HG02938 (cell line): ENCODE data around the gene CREB3L1.

ENCODE experiments used
- ATAC-seq: cut with Tn5 transposase; IDR thresholded peaks from one replicate; pipeline ENCODE4 v1.9.1; 2021; ENCODE audit warnings: mild to moderate bottlenecking, moderate library complexity; ENCODE audit not compliant: unreplicated experiment

The CREB3L1 gene

DNA sequence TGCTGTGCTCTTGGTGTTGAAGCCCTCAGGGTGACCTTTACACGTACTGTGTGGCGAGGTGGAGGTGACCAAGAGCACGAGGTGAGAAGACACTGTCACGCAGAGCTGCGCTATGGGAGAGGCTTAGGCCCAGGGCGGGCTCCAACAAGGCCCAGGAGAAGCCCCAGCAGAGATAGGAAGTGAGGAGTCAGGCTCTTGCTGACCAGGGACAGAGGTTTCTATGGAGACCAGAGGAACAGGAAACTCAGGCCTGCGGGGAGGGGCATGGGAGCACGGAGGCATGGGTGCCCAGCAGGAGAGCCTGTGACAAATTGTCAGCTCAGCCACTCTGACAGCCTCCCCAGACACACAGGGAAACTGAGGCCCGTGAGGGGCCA, 85.6 kb downstream of the CREB3L1 start:
- ATAC-seq = no peak

DNA sequence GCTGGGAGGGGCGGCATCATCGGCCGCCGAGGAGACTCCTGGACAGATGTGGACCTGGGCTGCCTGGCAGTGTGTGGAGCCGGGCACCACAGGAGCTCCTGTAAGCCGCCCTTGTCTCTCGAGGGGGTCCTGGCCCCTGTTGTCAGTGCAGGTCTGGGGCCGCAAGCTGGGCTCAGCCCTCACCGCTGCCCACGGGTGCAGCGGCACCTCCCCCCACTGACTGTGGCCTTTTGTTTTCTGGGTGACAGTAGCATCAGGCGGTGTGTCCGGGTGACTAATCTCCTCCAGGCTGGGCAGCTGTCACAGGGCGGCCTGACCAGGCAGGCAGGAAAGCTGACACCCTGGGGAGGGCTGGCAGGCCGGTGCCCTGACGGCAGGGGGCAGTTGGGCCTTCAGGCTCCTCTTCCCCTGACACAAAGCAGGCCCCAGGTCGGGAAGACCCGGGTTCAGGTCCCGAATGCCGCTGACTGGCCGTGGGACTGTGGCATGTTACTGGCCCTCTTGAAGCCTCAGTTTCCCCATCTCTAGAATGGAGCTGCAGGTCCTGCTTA, 86.1 kb downstream of the CREB3L1 start:
- ATAC-seq = no peak

DNA sequence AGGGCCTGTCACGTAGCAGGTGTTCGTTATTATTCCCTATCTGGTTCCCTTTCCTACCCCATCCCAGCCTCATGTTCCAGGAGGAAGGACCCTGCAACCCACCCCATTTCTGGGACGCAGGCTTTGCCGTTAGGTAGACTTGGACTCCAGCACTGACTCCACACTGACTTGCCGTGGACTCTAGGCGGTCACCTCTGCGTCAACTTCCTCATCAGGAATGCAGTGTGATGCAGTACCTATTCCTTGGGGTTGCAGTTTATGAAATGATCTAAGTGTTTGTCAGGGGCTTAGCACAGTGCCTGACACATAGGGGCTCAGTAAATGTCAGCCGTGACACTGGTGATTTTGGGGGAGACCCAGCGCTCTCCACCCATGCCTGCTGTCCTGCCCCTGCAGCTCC, 86.6 kb downstream of the CREB3L1 start:
- ATAC-seq = no peak

DNA sequence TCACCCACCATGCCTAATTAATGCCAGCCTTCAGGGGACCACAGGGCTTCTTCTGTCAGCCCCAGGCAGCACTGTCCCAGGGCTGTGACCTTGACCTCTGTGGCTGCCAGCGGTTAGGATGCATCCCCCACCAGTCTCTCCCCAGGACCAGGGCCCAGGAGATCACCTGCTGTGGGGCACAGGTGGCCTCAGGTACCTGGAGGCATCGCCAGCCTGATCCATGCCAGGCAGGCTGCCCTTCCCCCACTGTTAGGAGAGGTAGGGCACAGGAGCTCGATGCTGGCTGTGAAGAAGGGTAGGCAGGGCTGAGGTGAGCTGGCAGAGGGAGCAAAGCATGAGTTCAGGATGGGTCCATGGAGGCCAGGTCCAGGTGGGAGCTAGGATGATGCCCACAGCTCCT, 87.3 kb downstream of the CREB3L1 start:
- no peak for ATAC-seq

DNA sequence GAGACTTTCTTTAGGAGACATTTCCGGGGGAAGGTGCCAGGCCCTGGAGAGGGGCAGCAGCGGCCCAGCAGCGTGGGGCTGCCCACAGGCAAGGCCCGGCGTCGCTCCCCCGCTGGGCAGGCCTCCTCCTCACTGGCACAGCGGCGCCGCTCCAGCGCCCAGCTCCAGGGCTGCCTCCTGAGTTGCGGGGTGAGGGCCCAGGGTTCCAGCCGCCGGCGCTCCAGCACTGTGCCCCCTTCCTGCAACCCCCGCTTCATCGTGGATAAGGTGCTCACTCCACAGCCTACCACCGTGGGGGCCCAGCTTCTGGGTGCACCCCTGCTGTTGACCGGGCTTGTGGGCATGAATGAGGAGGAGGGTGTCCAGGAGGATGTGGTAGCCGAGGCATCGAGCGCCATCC, 88.8 kb downstream of the CREB3L1 start:
- ATAC-seq = no peak

DNA sequence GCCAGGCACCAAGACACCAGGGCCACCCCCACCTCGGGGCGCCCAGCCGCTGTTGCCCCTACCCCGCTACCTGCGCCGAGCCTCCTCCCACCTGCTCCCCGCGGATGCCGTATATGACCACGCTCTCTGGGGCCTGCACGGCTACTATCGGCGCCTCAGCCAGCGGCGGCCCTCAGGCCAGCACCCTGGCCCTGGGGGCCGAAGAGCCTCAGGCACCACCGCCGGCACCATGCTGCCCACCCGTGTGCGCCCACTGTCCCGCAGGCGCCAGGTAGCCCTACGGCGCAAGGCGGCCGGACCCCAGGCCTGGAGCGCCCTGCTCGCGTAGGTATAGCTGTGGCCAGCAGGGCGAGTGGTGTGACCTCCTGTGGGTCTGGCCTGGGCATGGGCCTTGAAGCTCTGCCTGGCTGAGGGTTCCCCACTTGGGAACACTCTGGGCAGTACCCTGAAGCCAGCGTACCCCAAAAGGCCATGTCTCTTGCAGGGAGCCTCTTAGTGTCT, 89.2 kb downstream of the CREB3L1 start:
- ATAC-seq = no peak

DNA sequence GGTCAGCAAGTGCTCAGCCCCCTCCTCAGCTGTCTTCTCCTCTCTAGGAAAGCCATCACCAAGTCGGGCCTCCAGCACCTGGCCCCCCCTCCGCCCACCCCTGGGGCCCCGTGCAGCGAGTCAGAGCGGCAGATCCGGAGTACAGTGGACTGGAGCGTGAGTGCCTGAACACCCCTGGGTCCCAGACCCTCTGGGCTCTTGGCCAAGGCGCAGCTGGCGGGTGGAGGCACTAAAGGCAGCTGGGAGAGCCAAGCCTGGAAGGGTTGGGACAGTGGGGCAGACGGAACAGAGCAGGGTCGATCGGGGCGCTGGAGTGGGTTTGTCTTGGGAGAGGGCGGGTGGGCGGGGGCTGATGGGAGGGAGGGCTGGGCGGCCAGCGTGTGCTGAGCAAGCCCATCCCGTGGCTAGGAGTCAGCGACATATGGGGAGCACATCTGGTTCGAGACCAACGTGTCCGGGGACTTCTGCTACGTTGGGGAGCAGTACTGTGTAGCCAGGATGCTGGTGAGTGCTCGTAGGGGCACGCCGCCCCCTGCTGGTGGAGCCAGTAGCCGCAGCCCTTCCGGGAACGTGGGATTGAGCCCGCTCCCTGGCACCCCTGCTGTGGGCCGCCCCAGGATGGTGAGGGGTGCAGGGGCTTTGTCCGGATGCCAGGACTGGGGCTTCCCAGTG, 89.9 kb downstream of the CREB3L1 start:
- ATAC-seq = no peak

DNA sequence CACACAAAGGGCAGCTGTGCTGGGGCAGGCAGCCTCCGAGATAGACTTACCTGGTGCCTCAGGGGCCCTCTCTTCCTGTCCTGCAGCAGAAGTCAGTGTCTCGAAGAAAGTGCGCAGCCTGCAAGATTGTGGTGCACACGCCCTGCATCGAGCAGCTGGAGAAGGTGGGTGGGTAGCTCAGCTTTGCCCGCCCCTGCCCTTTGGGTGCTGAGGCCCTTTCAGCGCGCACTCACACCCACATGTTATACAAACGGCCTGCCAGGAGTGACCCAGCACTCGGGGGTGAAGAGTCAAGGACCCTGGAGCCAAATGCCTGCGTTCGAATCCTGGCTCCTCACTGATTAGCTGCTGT, 90.4 kb downstream of the CREB3L1 start:
- ATAC-seq = no peak

DNA sequence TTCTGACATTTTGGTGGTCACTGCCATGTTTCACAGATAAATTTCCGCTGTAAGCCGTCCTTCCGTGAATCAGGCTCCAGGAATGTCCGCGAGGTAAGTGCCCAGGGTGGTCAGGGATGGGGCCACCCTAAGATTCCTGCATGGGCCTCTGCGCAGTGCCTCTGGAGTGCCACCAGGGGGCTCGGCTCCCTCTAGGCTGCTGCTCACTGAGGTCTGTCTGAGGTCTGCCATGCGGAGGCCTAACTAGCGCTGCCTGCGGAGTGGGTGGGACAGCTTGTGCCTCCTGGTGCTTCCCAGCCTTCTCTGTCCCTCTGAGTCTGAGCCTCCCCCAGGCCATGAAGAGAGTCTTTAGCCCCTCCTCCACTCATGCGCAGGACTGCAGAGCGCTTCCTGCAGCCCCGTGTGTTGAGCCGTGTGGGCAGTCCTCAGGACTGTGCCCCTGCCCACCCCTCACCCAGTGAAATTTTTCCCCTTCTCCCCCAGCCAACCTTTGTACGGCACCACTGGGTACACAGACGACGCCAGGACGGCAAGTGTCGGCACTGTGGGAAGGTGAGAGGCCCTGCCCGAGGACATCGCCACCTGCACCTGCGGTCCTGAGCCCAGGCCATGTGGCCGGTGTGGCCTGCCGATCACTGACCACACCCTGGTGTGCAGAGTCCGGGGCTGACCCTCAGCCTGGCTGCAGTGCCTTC, 92.1 kb downstream of the CREB3L1 start:
- ATAC-seq = peak; percentile 50

DNA sequence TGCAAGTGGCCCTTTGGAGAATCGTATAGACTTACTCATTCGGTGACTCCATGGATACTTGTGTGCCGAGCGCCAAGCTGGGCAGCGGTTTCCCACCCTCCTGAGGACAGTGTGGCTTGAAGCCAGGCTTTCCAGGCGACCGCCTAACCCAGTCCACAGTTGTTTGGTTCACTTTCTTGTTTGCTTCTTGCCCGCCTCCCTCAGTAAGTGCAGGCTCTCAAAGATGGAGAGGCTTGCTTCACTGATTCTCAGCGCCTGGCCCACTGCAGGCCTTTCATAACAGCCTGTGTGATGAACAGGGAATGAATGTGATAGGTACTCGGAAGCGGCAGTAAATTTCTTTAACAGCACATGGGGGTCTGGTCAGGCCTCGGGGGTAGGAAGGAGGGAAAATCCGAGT, 92.8 kb downstream of the CREB3L1 start:
- ATAC-seq = no peak
